ENCODE results near the gene CMIP.
A peak's percentile ranks its signal among the peaks of the same experiment; 100 is the strongest.
"Not testable (repeated sequence)": the region's sequence is repeated elsewhere in the genome, so short reads cannot be mapped to it uniquely, and the experiment has no call there.

Gene CMIP

DNA sequence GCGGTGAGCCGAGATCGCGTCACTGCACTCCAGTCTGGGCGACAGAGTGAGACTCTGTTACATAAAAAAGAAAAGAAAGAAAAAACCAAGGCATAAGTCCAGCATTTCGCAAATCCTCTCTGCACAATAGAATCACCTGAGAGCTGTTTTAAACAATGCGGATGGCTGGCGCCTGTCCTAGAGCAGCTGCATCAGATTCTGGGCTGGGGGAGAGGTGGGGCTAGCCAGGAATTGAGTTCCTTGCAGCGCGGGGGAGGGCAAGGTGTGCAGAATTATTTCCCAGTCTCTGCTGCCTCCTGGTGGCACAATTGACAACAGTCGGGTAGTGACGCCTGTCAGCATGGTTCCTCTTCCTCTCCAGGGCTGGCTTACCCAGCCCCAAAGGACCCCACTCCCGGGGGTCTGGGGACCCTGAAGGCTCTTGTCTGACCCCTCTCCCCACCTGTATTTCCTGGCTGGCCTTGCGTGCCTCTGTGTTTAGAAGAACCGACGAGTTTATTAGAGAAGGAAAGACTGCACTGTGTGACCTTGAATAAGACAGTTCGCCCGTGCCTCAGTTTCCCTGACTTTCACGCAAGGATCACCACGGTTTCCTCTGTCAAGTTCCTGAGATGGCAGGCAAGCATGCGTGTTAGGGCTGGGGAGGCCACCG lies 293.4 kb downstream of the CMIP start:
- peak overlapping the region; percentile 47 to 52 for H3K4me3 ChIP-seq (ENCODE audit: low read depth in 1 of 2, low read length in 2 of 2)
- H3K27me3 ChIP-seq (ENCODE audit: low read depth, low read length) = no peaks in the 10 kb centered on the region
- H3K4me1 ChIP-seq (ENCODE audit: control insufficient read depth in 1 of 2, insufficient read depth in 2 of 2, low read length in 2 of 2) = peaks cover 0 to 8% of the 10 kb centered on the region in 2 donors
- no peaks in the 10 kb centered on the region for H3K36me3 ChIP-seq (ENCODE audit: control insufficient read depth in 1 of 2, insufficient read depth in 2 of 2, low read length in 2 of 2)
- H3K27ac ChIP-seq (ENCODE audit: low read length) = peak overlapping the region; percentile 9
- H3K9me3 ChIP-seq (ENCODE audit: control insufficient read depth in 1 of 2, low read length in 2 of 2) = no peaks in the 10 kb centered on the region

DNA sequence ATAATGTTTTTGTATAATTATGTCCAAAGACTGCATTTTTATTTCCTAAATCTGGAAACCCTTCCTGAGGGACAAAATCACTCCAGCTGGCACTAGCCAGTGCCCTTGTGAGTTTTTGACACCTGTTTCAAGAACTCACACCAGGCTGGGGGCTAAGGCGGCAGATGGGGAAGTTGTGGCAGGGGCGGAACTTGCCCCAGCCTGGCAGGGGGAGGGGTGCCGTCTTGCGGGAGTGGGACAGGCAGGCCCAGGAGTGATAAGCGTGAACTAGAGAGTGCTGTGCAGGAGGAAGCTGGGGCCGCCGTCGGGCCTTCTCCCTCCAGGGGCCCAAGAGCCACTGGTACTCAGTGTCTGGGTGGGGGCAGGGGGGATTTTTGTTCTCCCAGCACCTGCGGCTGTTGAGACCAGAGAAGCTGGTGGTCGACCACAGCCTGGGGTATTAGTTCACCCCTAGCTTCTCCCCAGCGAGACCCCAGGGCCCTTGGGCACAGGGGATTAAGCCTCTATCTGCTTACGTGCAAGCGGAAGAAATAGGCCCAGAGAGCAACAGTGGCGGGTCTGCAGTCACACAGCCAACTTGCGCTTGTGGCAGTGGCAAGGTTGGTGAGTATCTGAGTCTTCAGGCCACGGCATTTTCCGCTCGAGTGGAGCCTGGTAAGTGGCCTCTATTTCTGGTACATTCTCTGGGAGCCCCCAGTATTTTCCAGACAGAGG lies 294.3 kb downstream of the CMIP start:
- no peaks in the 10 kb centered on the region for H3K9me3 ChIP-seq (ENCODE audit: control insufficient read depth in 1 of 2, low read length in 2 of 2)
- H3K27me3 ChIP-seq (ENCODE audit: low read depth, low read length) = no peaks in the 10 kb centered on the region
- H3K4me1 ChIP-seq (ENCODE audit: control insufficient read depth in 1 of 2, insufficient read depth in 2 of 2, low read length in 2 of 2) = peaks cover 0 to 8% of the 10 kb centered on the region in 2 donors
- H3K4me3 ChIP-seq (ENCODE audit: low read depth in 1 of 2, low read length in 2 of 2) = no peak overlapping the region
- no peak overlapping the region for H3K27ac ChIP-seq (ENCODE audit: low read length)
- no peaks in the 10 kb centered on the region for H3K36me3 ChIP-seq (ENCODE audit: control insufficient read depth in 1 of 2, insufficient read depth in 2 of 2, low read length in 2 of 2)

- H3K4me1 ChIP-seq (ENCODE audit: control insufficient read depth in 1 of 2, insufficient read depth in 2 of 2, low read length in 2 of 2) = peaks cover 0 to 8% of the 10 kb centered on the region in 2 donors
- no peak overlapping the region for H3K4me3 ChIP-seq (ENCODE audit: low read depth in 1 of 2, low read length in 2 of 2)
- H3K27ac ChIP-seq (ENCODE audit: low read length) = no peak overlapping the region
- H3K36me3 ChIP-seq (ENCODE audit: control insufficient read depth in 1 of 2, insufficient read depth in 2 of 2, low read length in 2 of 2) = no peaks in the 10 kb centered on the region
- H3K9me3 ChIP-seq (ENCODE audit: control insufficient read depth in 1 of 2, low read length in 2 of 2) = no peaks in the 10 kb centered on the region
- no peaks in the 10 kb centered on the region for H3K27me3 ChIP-seq (ENCODE audit: low read depth, low read length)
Observed at GRCh38 chr16:81739503-81739902, 294.9 kb downstream of the CMIP start.

- no peak overlapping the region for H3K4me3 ChIP-seq (ENCODE audit: low read depth in 1 of 2, low read length in 2 of 2)
- H3K27me3 ChIP-seq (ENCODE audit: low read depth, low read length) = no peaks in the 10 kb centered on the region
- no peaks in the 10 kb centered on the region for H3K36me3 ChIP-seq (ENCODE audit: control insufficient read depth in 1 of 2, insufficient read depth in 2 of 2, low read length in 2 of 2)
- no peak overlapping the region for H3K27ac ChIP-seq (ENCODE audit: low read length)
- H3K9me3 ChIP-seq (ENCODE audit: control insufficient read depth in 1 of 2, low read length in 2 of 2) = no peaks in the 10 kb centered on the region
- H3K4me1 ChIP-seq (ENCODE audit: control insufficient read depth in 1 of 2, insufficient read depth in 2 of 2, low read length in 2 of 2) = peaks cover 0 to 8% of the 10 kb centered on the region in 2 donors
Observed at GRCh38 chr16:81740169-81740568, 295.6 kb downstream of the CMIP start.

- not testable (repeated sequence) for H3K27ac ChIP-seq (ENCODE audit: low read length); H3K9me3 ChIP-seq (ENCODE audit: control insufficient read depth in 1 of 2, low read length in 2 of 2); H3K4me3 ChIP-seq (ENCODE audit: low read depth in 1 of 2, low read length in 2 of 2); H3K36me3 ChIP-seq (ENCODE audit: control insufficient read depth in 1 of 2, insufficient read depth in 2 of 2, low read length in 2 of 2); H3K27me3 ChIP-seq (ENCODE audit: low read depth, low read length)
- peaks cover 0 to 11% of the 10 kb centered on the region in 2 donors for H3K4me1 ChIP-seq (ENCODE audit: control insufficient read depth in 1 of 2, insufficient read depth in 2 of 2, low read length in 2 of 2)
Observed at GRCh38 chr16:81741430-81741770, 296.8 kb downstream of the CMIP start.

DNA sequence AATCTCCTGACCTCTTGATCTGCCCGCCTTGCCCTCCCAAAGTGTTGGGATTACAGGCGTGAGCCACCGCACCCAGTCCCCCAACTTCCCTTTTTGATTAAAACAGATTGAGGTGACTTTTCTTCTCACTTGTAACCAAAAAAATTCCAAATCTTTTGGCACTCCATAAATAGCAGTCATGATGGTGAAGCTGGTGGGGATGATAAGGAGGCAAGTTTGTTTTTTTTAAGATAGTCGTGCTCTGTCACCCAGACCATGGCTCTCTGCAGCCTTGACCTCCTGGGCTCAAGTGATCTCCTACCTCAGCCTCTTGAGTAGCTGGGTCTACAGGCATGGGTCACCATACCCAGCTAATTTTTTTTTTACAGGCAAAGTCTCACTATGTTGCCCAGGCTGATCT lies 299.8 kb downstream of the CMIP start:
- Histone ChIP-seq H3K27me3 (ENCODE audit: low read depth, low read length) (no peaks in the 10 kb centered on the region), H3K27ac (ENCODE audit: low read length) (no peak overlapping the region), H3K4me1 (ENCODE audit: control insufficient read depth in 1 of 2, insufficient read depth in 2 of 2, low read length in 2 of 2) (peaks cover 0 to 3% of the 10 kb centered on the region in 2 donors), H3K4me3 (ENCODE audit: low read depth in 1 of 2, low read length in 2 of 2) (no peak overlapping the region), H3K9me3 (ENCODE audit: control insufficient read depth in 1 of 2, low read length in 2 of 2) (no peaks in the 10 kb centered on the region), H3K36me3 (ENCODE audit: control insufficient read depth in 1 of 2, insufficient read depth in 2 of 2, low read length in 2 of 2) (no peaks in the 10 kb centered on the region)

DNA sequence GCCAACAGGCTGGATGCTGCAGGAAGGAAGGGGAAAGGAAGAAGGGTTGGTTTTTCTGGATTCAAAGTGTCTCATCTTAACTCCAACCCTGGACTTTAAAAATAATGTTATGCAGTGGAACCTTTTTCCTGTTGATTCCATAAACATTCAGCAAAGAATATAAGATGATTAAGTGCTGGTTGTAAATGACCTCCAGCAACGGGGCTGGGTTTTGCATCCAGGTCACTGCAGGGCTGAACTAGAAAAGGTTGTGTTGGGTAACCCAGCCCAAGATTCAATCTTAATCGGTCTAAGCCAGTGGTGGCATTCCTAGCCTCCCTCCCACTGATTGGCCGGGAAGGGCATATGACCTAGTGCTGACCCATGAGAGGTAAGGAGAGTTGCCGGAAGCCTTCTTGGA lies 300.3 kb downstream of the CMIP start:
- Histone ChIP-seq H3K4me1 (ENCODE audit: control insufficient read depth in 1 of 2, insufficient read depth in 2 of 2, low read length in 2 of 2) (peaks cover 0 to 3% of the 10 kb centered on the region in 2 donors), H3K36me3 (ENCODE audit: control insufficient read depth in 1 of 2, insufficient read depth in 2 of 2, low read length in 2 of 2) (no peaks in the 10 kb centered on the region), H3K27ac (ENCODE audit: low read length) (no peak overlapping the region), H3K4me3 (ENCODE audit: low read depth in 1 of 2, low read length in 2 of 2) (no peak overlapping the region), H3K9me3 (ENCODE audit: control insufficient read depth in 1 of 2, low read length in 2 of 2) (no peaks in the 10 kb centered on the region), H3K27me3 (ENCODE audit: low read depth, low read length) (no peaks in the 10 kb centered on the region)

GRCh38 chr16:81745704-81746558 lies 301.3 kb downstream of the CMIP start:
- Histone ChIP-seq H3K9me3 (ENCODE audit: control insufficient read depth in 1 of 2, low read length in 2 of 2) (no peaks in the 10 kb centered on the region), H3K4me3 (ENCODE audit: low read depth in 1 of 2, low read length in 2 of 2) (peak overlapping the region; percentile 51 to 66), H3K27me3 (ENCODE audit: low read depth, low read length) (no peaks in the 10 kb centered on the region), H3K36me3 (ENCODE audit: control insufficient read depth in 1 of 2, insufficient read depth in 2 of 2, low read length in 2 of 2) (no peaks in the 10 kb centered on the region), H3K4me1 (ENCODE audit: control insufficient read depth in 1 of 2, insufficient read depth in 2 of 2, low read length in 2 of 2) (peaks cover 0 to 3% of the 10 kb centered on the region in 2 donors), H3K27ac (ENCODE audit: low read length) (no peak overlapping the region)

DNA sequence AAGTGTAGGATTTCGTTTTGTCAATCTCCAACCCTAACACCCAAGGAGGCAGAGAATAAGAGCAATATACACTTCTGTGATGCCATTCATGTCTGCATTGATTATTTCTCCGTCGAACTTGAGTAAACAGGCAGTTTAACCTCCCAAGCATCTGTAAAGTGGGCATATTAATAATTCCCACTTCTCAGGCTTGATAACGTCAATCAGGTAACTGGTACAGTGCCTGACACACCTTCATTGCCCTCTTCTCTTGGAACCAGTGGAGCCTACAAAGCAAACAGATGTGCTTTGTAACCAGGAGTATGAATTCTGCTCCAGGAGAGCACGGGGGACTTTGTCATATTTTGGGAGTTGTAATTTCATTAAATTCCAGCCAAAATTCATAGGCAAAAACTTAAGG lies 302.0 kb downstream of the CMIP start:
- H3K4me3 ChIP-seq (ENCODE audit: low read depth in 1 of 2, low read length in 2 of 2) = peak overlapping the region; percentile 51 to 66
- no peaks in the 10 kb centered on the region for H3K27me3 ChIP-seq (ENCODE audit: low read depth, low read length)
- H3K36me3 ChIP-seq (ENCODE audit: control insufficient read depth in 1 of 2, insufficient read depth in 2 of 2, low read length in 2 of 2) = no peaks in the 10 kb centered on the region
- H3K27ac ChIP-seq (ENCODE audit: low read length) = no peak overlapping the region
- peaks cover 0 to 3% of the 10 kb centered on the region in 2 donors for H3K4me1 ChIP-seq (ENCODE audit: control insufficient read depth in 1 of 2, insufficient read depth in 2 of 2, low read length in 2 of 2)
- no peaks in the 10 kb centered on the region for H3K9me3 ChIP-seq (ENCODE audit: control insufficient read depth in 1 of 2, low read length in 2 of 2)

- H3K27ac ChIP-seq (ENCODE audit: low read length) = no peak overlapping the region
- no peak overlapping the region for H3K4me3 ChIP-seq (ENCODE audit: low read depth in 1 of 2, low read length in 2 of 2)
- H3K4me1 ChIP-seq (ENCODE audit: control insufficient read depth in 1 of 2, insufficient read depth in 2 of 2, low read length in 2 of 2) = peaks cover 0 to 3% of the 10 kb centered on the region in 2 donors
- H3K9me3 ChIP-seq (ENCODE audit: control insufficient read depth in 1 of 2, low read length in 2 of 2) = no peaks in the 10 kb centered on the region
- H3K36me3 ChIP-seq (ENCODE audit: control insufficient read depth in 1 of 2, insufficient read depth in 2 of 2, low read length in 2 of 2) = no peaks in the 10 kb centered on the region
- no peaks in the 10 kb centered on the region for H3K27me3 ChIP-seq (ENCODE audit: low read depth, low read length)
Observed at GRCh38 chr16:81748476-81749198, 304.0 kb downstream of the CMIP start.

Measured in muscle layer of duodenum (tissue), 2 donors.